H9 (cell line): ENCODE measurements around the gene SIGLEC7. TPM values are rescaled to one million over a fixed set of nuclear protein-coding genes. Genes with fewer than 3 reads are reported as not detected.
A peak's percentile ranks its signal among the peaks of the same experiment; 100 is the strongest.

ENCODE experiments used
- DNase-seq: peaks from one replicate; pipeline ENCODE4 v3.0.0-alpha.2; 2017
- H2AFZ ChIP-seq: one replicate; pipeline ENCODE4 v1.6.1; 2013; ENCODE audit warnings: mild to moderate bottlenecking, low read length, control low read depth, moderate library complexity
- H2AK5ac ChIP-seq: 2 replicates; pipeline ENCODE4 v1.6.1; 2013; ENCODE audit warnings: low read length, control low read depth, mixed read lengths; ENCODE audit not compliant: insufficient read length
- H2BK120ac ChIP-seq: one replicate; pipeline ENCODE4 v1.6.1; 2013; ENCODE audit warnings: low read depth, mild to moderate bottlenecking, low read length, control low read depth, inconsistent platforms; ENCODE audit not compliant: poor library complexity, severe bottlenecking
- H2BK12ac ChIP-seq: 2 replicates; pipeline ENCODE4 v1.6.1; 2013; ENCODE audit warnings: low read length, control low read depth, mixed read lengths, low read depth; ENCODE audit not compliant: insufficient read length
- H2BK15ac ChIP-seq: 2 replicates; pipeline ENCODE4 v1.6.1; 2013; ENCODE audit warnings: low read depth, low read length, control low read depth
- H2BK20ac ChIP-seq: one replicate; pipeline ENCODE4 v1.6.1; 2013; ENCODE audit warnings: low read depth, mild to moderate bottlenecking, low read length, control low read depth, inconsistent platforms; ENCODE audit not compliant: poor library complexity, severe bottlenecking
- H2BK5ac ChIP-seq: 2 replicates; pipeline ENCODE4 v1.6.1; 2013; ENCODE audit warnings: low read length, control low read depth, mixed read lengths; ENCODE audit not compliant: insufficient read length
- H3K14ac ChIP-seq: 2 replicates; pipeline ENCODE4 v1.6.1; 2013; ENCODE audit warnings: low read length, control low read depth; ENCODE audit not compliant: insufficient read depth
- H3K18ac ChIP-seq: 2 replicates; pipeline ENCODE4 v1.6.1; 2013; ENCODE audit warnings: low read depth, mild to moderate bottlenecking, mixed read lengths, low read length, control low read depth; ENCODE audit not compliant: insufficient read length
- H3K23ac ChIP-seq: 2 replicates; pipeline ENCODE4 v1.6.1; 2013; ENCODE audit warnings: low read length, control low read depth, mixed read lengths, low read depth; ENCODE audit not compliant: insufficient read length
- H3K23me2 ChIP-seq: 2 replicates; pipeline ENCODE4 v1.6.1; 2013; ENCODE audit warnings: low read depth, mild to moderate bottlenecking, mixed read lengths, low read length, control low read depth; ENCODE audit not compliant: insufficient read length, poor library complexity, severe bottlenecking
- H3K27ac ChIP-seq: 2 replicates; pipeline ENCODE4 v1.5.1; 2013; ENCODE audit warnings: low read length, control low read depth, mixed read lengths, low read depth; ENCODE audit not compliant: insufficient read length
- H3K27me3 ChIP-seq: 2 replicates; pipeline ENCODE4 v1.6.1; 2013; ENCODE audit warnings: low read length, control low read depth, inconsistent platforms; ENCODE audit not compliant: insufficient read depth
- H3K4ac ChIP-seq: 2 replicates; pipeline ENCODE4 v1.6.1; 2013; ENCODE audit warnings: low read depth, mild to moderate bottlenecking, control low read depth, inconsistent platforms, low read length, moderate library complexity
- H3K4me1 ChIP-seq: 2 replicates; pipeline ENCODE4 v1.6.1; 2013; ENCODE audit warnings: low read length, control low read depth, inconsistent platforms; ENCODE audit not compliant: insufficient read depth
- H3K4me2 ChIP-seq: 2 replicates; pipeline ENCODE4 v1.6.1; 2013; ENCODE audit warnings: low read length, control low read depth, mixed read lengths; ENCODE audit not compliant: insufficient read length, insufficient read depth
- H3K56ac ChIP-seq: 2 replicates; pipeline ENCODE4 v1.6.1; 2013; ENCODE audit warnings: low read depth, mild to moderate bottlenecking, mixed read lengths, low read length, control low read depth; ENCODE audit not compliant: insufficient read length
- H3K79me1 ChIP-seq: 2 replicates; pipeline ENCODE4 v1.6.1; 2013; ENCODE audit warnings: low read depth, mild to moderate bottlenecking, moderate library complexity, low read length, control low read depth, inconsistent platforms; ENCODE audit not compliant: insufficient read depth, poor library complexity, severe bottlenecking
- H3K79me2 ChIP-seq: 2 replicates; pipeline ENCODE4 v1.6.1; 2013; ENCODE audit warnings: low read length, control low read depth, inconsistent platforms; ENCODE audit not compliant: insufficient read depth
- H3K9ac ChIP-seq: 2 replicates; pipeline ENCODE4 v1.6.1; 2013; ENCODE audit warnings: low read length, control low read depth, mixed read lengths; ENCODE audit not compliant: insufficient read length; ENCODE audit errors: extremely low read depth
- H3K9me3 ChIP-seq: one replicate; pipeline ENCODE4 v1.6.1; 2013; ENCODE audit warnings: low read depth, low read length, inconsistent platforms; ENCODE audit not compliant: control insufficient read depth
- H3T11ph ChIP-seq: one replicate; pipeline ENCODE4 v1.6.1; 2013; ENCODE audit warnings: mild to moderate bottlenecking, low read length, control low read depth, inconsistent platforms
- H4K20me1 ChIP-seq: one replicate; pipeline ENCODE4 v1.6.1; 2013; ENCODE audit not compliant: control insufficient read depth, insufficient read length, insufficient read depth
- H4K5ac ChIP-seq: 2 replicates; pipeline ENCODE4 v1.6.1; 2013; ENCODE audit warnings: low read depth, mild to moderate bottlenecking, mixed read lengths, low read length, control low read depth; ENCODE audit not compliant: insufficient read length
- H4K8ac ChIP-seq: replicated peaks from 2 replicates; pipeline ENCODE4 v1.6.1; 2013; ENCODE audit warnings: low read length, control low read depth, mixed read lengths, low read depth; ENCODE audit not compliant: insufficient read length
- H4K91ac ChIP-seq: 2 replicates; pipeline ENCODE4 v1.6.1; 2013; ENCODE audit warnings: low read depth, mild to moderate bottlenecking, moderate library complexity, mixed read lengths, low read length, control low read depth; ENCODE audit not compliant: insufficient read length
- H3K27ac Mint-ChIP-seq, 3 experiments: 2 replicates in 2 of 3; 3 replicates in 1 of 3; pipeline ENCODE4 v1.8.0; 2020 to 2021; ENCODE audit warnings: mixed read lengths in 3 of 3, mild to moderate bottlenecking in 1 of 3, moderate library complexity in 1 of 3
- H3K27me3 Mint-ChIP-seq: 2 replicates; pipeline ENCODE4 v1.8.0; 2021; ENCODE audit warnings: low read depth, mild to moderate bottlenecking, moderate library complexity, mixed read lengths
- H3K36me3 Mint-ChIP-seq, 3 experiments: 2 replicates in 2 of 3; 3 replicates in 1 of 3; pipeline ENCODE4 v1.8.0; 2020 to 2021; ENCODE audit warnings: low read depth in 3 of 3, mixed read lengths in 3 of 3; ENCODE audit not compliant: insufficient read depth in 1 of 3
- H3K4me1 Mint-ChIP-seq, 2 experiments: 2 replicates each; pipeline ENCODE4 v1.8.0; 2020; ENCODE audit warnings: mixed read lengths in 2 of 2
- H3K4me3 Mint-ChIP-seq, 2 experiments: 2 replicates in 1 of 2; 3 replicates in 1 of 2; pipeline ENCODE4 v1.8.0; 2020 to 2021; ENCODE audit warnings: mild to moderate bottlenecking in 2 of 2, mixed read lengths in 2 of 2, moderate library complexity in 1 of 2
- H3K9me3 Mint-ChIP-seq, 2 experiments: 2 replicates in 1 of 2; 3 replicates in 1 of 2; pipeline ENCODE4 v1.8.0; 2020; ENCODE audit warnings: mild to moderate bottlenecking in 2 of 2, mixed read lengths in 2 of 2, moderate library complexity in 1 of 2
- WGBS: extraction: QIAGEN DNeasy Blood & Tissue Kit; methylation state at CpG from one replicate; pipeline ENCODE4 v1.1.7; 2013; ENCODE audit warnings: missing lambda C conversion rate, low lambda C conversion rate, mixed read lengths; ENCODE audit not compliant: insufficient read length; ENCODE audit errors: extremely low coverage; 5-methylcytosine and 5-hydroxymethylcytosine counted together
- total RNA-seq: library from RNA; stranded (reverse); gene quantifications from 2 replicates; pipeline ENCODE4 v1.2.1, GENCODE V29; 2021
- TF ChIP-seq, protein P1 (sequence below): fragments of 200-600 bp; sonication (generic); conservative IDR thresholded peaks from 3 replicates; pipeline ENCODE4 v1.8.0; 2021; ENCODE audit warnings: antibody characterized with exemption, mild to moderate bottlenecking

Gene SIGLEC7
- total RNA-seq, 1 experiment from 2014 or later: not detected

DNA sequence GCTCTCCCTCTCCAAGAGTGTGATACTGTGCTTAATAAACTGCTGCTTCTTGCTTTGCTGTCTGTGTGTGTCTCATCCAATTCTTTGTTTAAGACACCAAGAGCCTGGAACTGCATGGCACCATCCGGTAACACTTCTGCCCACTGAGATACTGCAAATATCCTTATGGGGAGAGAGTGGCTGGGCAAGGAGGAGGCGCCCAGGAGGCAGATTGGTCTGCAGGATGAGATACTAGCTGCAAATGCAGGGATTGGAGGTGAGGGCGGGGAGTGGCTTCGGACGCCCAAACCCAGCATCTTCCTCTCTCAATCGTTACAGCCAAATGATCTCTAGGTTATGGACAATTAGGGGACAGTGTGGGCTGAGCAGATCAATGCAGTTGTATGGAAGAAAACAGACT is 1.7 kb upstream of the SIGLEC7 start:
- H3K4me1 ChIP-seq: no peaks in the 10 kb centered on the region; the same call in 1 of the 2 replicates
- H2BK120ac ChIP-seq: no peak overlapping the region
- no peak overlapping the region for H2BK5ac ChIP-seq
- no peak overlapping the region for H3K9ac ChIP-seq
- no peaks in the 10 kb centered on the region for H3K9me3 ChIP-seq
- no CpG with 5 or more reads among the region's 6 CpGs for WGBS
- Mint-ChIP-seq H3K36me3 (no peaks in the 10 kb centered on the region), H3K9me3 (no peaks in the 10 kb centered on the region), H3K27me3 (peaks cover 21% of the 10 kb centered on the region), H3K4me1 (peaks cover 25 to 32% of the 10 kb centered on the region in 2 experiments), H3K27ac (no peak overlapping the region; a peak in 1 of 7 replicates), H3K4me3 (peak overlapping the region; percentile 34 to 67)
- peaks cover 3% of the 10 kb centered on the region for H3K23me2 ChIP-seq
- no peak overlapping the region for H4K8ac ChIP-seq
- H2BK20ac ChIP-seq: no peak overlapping the region
- no peak overlapping the region for H3K23ac ChIP-seq
- TF ChIP-seq, protein P1, sequence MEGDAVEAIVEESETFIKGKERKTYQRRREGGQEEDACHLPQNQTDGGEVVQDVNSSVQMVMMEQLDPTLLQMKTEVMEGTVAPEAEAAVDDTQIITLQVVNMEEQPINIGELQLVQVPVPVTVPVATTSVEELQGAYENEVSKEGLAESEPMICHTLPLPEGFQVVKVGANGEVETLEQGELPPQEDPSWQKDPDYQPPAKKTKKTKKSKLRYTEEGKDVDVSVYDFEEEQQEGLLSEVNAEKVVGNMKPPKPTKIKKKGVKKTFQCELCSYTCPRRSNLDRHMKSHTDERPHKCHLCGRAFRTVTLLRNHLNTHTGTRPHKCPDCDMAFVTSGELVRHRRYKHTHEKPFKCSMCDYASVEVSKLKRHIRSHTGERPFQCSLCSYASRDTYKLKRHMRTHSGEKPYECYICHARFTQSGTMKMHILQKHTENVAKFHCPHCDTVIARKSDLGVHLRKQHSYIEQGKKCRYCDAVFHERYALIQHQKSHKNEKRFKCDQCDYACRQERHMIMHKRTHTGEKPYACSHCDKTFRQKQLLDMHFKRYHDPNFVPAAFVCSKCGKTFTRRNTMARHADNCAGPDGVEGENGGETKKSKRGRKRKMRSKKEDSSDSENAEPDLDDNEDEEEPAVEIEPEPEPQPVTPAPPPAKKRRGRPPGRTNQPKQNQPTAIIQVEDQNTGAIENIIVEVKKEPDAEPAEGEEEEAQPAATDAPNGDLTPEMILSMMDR: no peak
- no peaks in the 10 kb centered on the region for H3K79me2 ChIP-seq
- H4K20me1 ChIP-seq: no peaks in the 10 kb centered on the region
- no peak overlapping the region for H2BK15ac ChIP-seq
- H4K5ac ChIP-seq: no peak overlapping the region
- H2AFZ ChIP-seq: peak overlapping the region; percentile 94
- no peak overlapping the region for H3K4ac ChIP-seq
- no peak overlapping the region for H2BK12ac ChIP-seq
- no peak overlapping the region for H4K91ac ChIP-seq
- no peak overlapping the region for H3K14ac ChIP-seq
- no peaks in the 10 kb centered on the region; the same call in 1 of the 2 replicates for H3K27me3 ChIP-seq
- H2AK5ac ChIP-seq: no peak overlapping the region
- no peak overlapping the region for H3K27ac ChIP-seq
- H3K4me2 ChIP-seq: peak overlapping the region; percentile 55
- no peaks in the 10 kb centered on the region for H3K79me1 ChIP-seq
- peak; percentile 52 for DNase-seq
- H3K18ac ChIP-seq: no peak overlapping the region
- H3T11ph ChIP-seq: no peak overlapping the region
- no peak overlapping the region for H3K56ac ChIP-seq
